Hepatocyte (in vitro differentiated cells): ENCODE results near the gene PLAC8. TPM values are rescaled to one million over a fixed set of nuclear protein-coding genes. Genes with fewer than 3 reads are reported as not detected.

Experiments used
- DNase-seq: peaks from one replicate; pipeline ENCODE4 v3.0.0-alpha.2; 2016; ENCODE audit warnings: low spot score
- H2AFZ ChIP-seq: fragments of 200-600 bp; sonication (generic); 2 replicates; pipeline ENCODE4 v1.6.0; 2016; ENCODE audit warnings: antibody characterized with exemption, mild to moderate bottlenecking
- H3K27ac ChIP-seq: fragments of 200-600 bp; sonication (generic); 2 replicates; pipeline ENCODE4 v1.5.1; 2016; ENCODE audit warnings: mild to moderate bottlenecking
- H3K27me3 ChIP-seq: fragments of 200-600 bp; sonication (generic); 2 replicates; pipeline ENCODE4 v1.6.1; 2016
- H3K36me3 ChIP-seq: fragments of 200-600 bp; sonication (generic); replicated peaks from 2 replicates; pipeline ENCODE4 v1.5.1; 2016; ENCODE audit warnings: low read depth; ENCODE audit not compliant: insufficient read depth
- H3K4me1 ChIP-seq: fragments of 200-600 bp; sonication (generic); 2 replicates; pipeline ENCODE4 v1.5.1; 2016; ENCODE audit warnings: mild to moderate bottlenecking, moderate library complexity; ENCODE audit not compliant: insufficient read depth
- H3K4me2 ChIP-seq: fragments of 200-600 bp; sonication (generic); 2 replicates; pipeline ENCODE4 v1.6.0; 2016
- H3K4me3 ChIP-seq: fragments of 200-600 bp; sonication (generic); 2 replicates; pipeline ENCODE4 v1.5.1; 2016; ENCODE audit warnings: mild to moderate bottlenecking
- H3K79me2 ChIP-seq: fragments of 200-600 bp; sonication (generic); 2 replicates; pipeline ENCODE4 v1.6.0; 2017; ENCODE audit warnings: mild to moderate bottlenecking
- H3K9me2 ChIP-seq: fragments of 200-600 bp; sonication (generic); replicated peaks from 2 replicates; pipeline ENCODE4 v1.6.0; 2017; ENCODE audit warnings: mild to moderate bottlenecking; ENCODE audit not compliant: insufficient read depth
- H3K9me3 ChIP-seq: fragments of 200-600 bp; sonication (generic); 2 replicates; pipeline ENCODE4 v1.5.1; 2016; ENCODE audit warnings: low read depth, mild to moderate bottlenecking
- H4K20me1 ChIP-seq: fragments of 200-600 bp; sonication (generic); 2 replicates; pipeline ENCODE4 v1.6.0; 2016; ENCODE audit warnings: mild to moderate bottlenecking; ENCODE audit not compliant: insufficient read depth, poor library complexity, severe bottlenecking
- CTCF ChIP-seq: fragments of 200-600 bp; sonication (generic); IDR thresholded peaks from 2 replicates; pipeline ENCODE4 v1.5.1; 2016; ENCODE audit warnings: antibody characterized with exemption, mild to moderate bottlenecking; ENCODE audit not compliant: poor library complexity
- EZH2 ChIP-seq: fragments of 200-600 bp; sonication (generic); IDR thresholded peaks from 2 replicates; pipeline ENCODE4 v1.6.1; 2016; ENCODE audit warnings: antibody characterized with exemption, mild to moderate bottlenecking, borderline replicate concordance
- EZH2phosphoT487 ChIP-seq: fragments of 200-600 bp; sonication (generic); IDR thresholded peaks from one replicate; pipeline ENCODE4 v1.6.1; 2018; ENCODE audit warnings: antibody characterized with exemption, mild to moderate bottlenecking, low read depth, moderate library complexity; ENCODE audit not compliant: unreplicated experiment, severe bottlenecking
- WGBS: methylation state at CpG from one replicate; pipeline ENCODE4 v1.1.6; 2016; ENCODE audit warnings: low lambda C conversion rate; ENCODE audit errors: missing lambda C conversion rate; 5-methylcytosine and 5-hydroxymethylcytosine counted together
- polyA plus RNA-seq: library from polyadenylated mRNA; unstranded; fragments of >200 nt; fragmentation: Nextera tagmentation; extraction: Ambion mirVana; gene quantifications from 2 replicates; pipeline ENCODE4 v1.2.1, GENCODE V29; 2016
- total RNA-seq: library from RNA; depleted of rRNA; stranded (reverse); fragments of >200 nt; gene quantifications from 2 replicates; pipeline ENCODE4 v1.2.3, GENCODE V29; 2014

Gene PLAC8
- total and polyA plus RNA-seq, 2 experiments from 2014 or later = 14.2 to 16.6 TPM

GRCh38 chr4:83129264-83129663, 14.7 kb upstream of the PLAC8 start:
- Histone ChIP-seq H2AFZ (no peak overlapping the region), H3K9me2 (no peaks in the 10 kb centered on the region), H3K4me1 (no peaks in the 10 kb centered on the region), H3K4me2 (no peak overlapping the region), H4K20me1 (no peaks in the 10 kb centered on the region), H3K9me3 (no peaks in the 10 kb centered on the region), H3K27me3 (no peaks in the 10 kb centered on the region), H3K4me3 (no peak overlapping the region), H3K27ac (peak overlapping the region; percentile 69), H3K36me3 (no peaks in the 10 kb centered on the region), H3K79me2 (no peaks in the 10 kb centered on the region)
- WGBS = 80% methylated on average over 2 of the region's 2 CpGs
- peak; percentile 32 for DNase-seq
- no peak for TF ChIP-seq EZH2
- TF ChIP-seq CTCF = no peak
- TF ChIP-seq EZH2phosphoT487 = no peak

- H4K20me1 ChIP-seq = no peaks in the 10 kb centered on the region
- no peak overlapping the region for H3K4me2 ChIP-seq
- H3K9me3 ChIP-seq = no peaks in the 10 kb centered on the region
- no peaks in the 10 kb centered on the region for H3K9me2 ChIP-seq
- no peaks in the 10 kb centered on the region for H3K4me1 ChIP-seq
- 85% methylated on average over 4 of the region's 5 CpGs for WGBS
- H3K79me2 ChIP-seq = no peaks in the 10 kb centered on the region
- no peak for DNase-seq
- H3K4me3 ChIP-seq = no peak overlapping the region
- no peak overlapping the region for H3K27ac ChIP-seq
- no peak overlapping the region for H2AFZ ChIP-seq
- H3K36me3 ChIP-seq = no peaks in the 10 kb centered on the region
- H3K27me3 ChIP-seq = no peaks in the 10 kb centered on the region
- no peak for TF ChIP-seq CTCF
- TF ChIP-seq EZH2phosphoT487 = no peak
- TF ChIP-seq EZH2 = no peak
Measured at GRCh38 chr4:83128240-83128929, 13.9 kb upstream of the PLAC8 start.

GRCh38 chr4:83125738-83126141, 11.2 kb upstream of the PLAC8 start:
- H3K27ac ChIP-seq = no peak overlapping the region

More at GRCh38 chr4:83125738-83126141, 11.2 kb upstream of the PLAC8 start:
- H3K4me2 ChIP-seq = no peak overlapping the region
- WGBS = 73% methylated on average over 9 of the region's 9 CpGs
- TF ChIP-seq CTCF (no peak), EZH2phosphoT487 (no peak), EZH2 (no peak)
- H4K20me1 ChIP-seq = no peaks in the 10 kb centered on the region
- no peaks in the 10 kb centered on the region for H3K9me2 ChIP-seq
- no peaks in the 10 kb centered on the region for H3K9me3 ChIP-seq
- H3K4me1 ChIP-seq = no peaks in the 10 kb centered on the region
- no peaks in the 10 kb centered on the region for H3K36me3 ChIP-seq
- no peak overlapping the region for H3K4me3 ChIP-seq
- peak; percentile 20 for DNase-seq
- no peak overlapping the region for H2AFZ ChIP-seq
- H3K79me2 ChIP-seq = no peaks in the 10 kb centered on the region
- H3K27me3 ChIP-seq = no peaks in the 10 kb centered on the region
